ENCODE measurements around the gene RAC3.

Gene RAC3

GRCh38 chr17:82013772-82014321 lies 17.6 kb upstream of the RAC3 start:
- no peak for DNase-seq

DNA sequence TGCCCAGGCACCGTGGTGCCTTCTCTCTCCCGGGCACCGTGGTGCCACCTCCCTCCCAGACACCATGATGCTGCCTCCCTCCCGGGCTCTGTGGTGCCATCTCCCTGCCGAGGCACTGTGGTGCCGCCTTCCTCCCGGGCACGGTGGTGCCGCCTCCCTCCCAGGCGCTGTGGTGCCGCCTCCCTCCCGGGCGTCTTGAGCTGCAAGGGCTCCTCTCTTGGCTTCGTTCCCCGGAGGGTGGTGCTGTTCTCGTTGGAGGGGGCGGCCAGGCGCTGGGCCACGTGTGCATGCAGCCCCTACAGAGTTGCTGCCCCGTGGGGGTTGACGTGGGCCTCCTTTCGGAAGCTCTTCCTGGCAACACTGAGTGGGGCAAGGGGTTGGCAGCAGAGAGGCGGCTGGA lies 17.0 kb upstream of the RAC3 start:
- no peak for DNase-seq

GRCh38 chr17:82014971-82015310 lies 16.5 kb upstream of the RAC3 start:
- DNase-seq = no peak

GRCh38 chr17:82015311-82015971 lies 16.0 kb upstream of the RAC3 start:
- no peak for DNase-seq

DNA sequence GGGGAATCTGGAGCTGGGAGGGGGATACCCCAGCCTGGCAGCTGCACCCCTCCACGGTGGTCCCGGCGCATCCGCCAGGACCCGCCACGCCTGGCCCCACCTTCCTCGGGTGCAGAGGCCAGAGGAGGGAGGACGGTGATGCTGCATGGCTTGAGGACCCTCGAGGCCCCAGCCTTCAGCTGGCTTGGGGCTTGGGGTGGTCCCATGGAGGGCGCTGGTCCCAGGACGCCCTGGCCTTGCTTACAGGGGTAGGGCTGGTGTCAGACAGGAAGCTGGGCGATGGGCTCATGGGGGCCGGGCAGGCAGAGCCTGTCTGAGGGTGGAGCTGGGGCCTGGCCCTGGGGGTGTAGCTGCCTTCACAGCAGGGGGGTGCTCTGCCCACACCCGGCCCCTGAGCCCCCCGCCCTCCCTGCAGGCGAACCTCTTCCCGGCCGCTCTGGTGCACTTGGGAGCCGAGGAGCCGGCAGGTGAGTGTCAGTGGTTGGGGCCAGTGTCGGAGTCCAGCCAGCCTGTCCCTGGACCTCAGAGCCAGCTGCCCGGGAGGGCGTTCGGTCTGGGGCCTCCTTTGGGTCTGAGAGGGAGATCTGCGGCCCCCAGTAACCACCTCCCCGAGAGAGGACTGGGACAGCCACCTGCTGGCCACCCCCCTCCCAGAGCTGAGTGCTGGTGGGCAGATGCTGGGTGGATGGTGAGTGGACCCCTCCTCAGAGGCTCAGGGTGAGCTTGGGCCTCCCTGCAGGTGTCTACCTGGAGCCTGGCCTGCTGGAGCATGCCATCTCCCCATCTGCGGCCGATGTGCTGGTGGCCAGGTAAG lies 15.2 kb upstream of the RAC3 start:
- no peak for DNase-seq

DNA sequence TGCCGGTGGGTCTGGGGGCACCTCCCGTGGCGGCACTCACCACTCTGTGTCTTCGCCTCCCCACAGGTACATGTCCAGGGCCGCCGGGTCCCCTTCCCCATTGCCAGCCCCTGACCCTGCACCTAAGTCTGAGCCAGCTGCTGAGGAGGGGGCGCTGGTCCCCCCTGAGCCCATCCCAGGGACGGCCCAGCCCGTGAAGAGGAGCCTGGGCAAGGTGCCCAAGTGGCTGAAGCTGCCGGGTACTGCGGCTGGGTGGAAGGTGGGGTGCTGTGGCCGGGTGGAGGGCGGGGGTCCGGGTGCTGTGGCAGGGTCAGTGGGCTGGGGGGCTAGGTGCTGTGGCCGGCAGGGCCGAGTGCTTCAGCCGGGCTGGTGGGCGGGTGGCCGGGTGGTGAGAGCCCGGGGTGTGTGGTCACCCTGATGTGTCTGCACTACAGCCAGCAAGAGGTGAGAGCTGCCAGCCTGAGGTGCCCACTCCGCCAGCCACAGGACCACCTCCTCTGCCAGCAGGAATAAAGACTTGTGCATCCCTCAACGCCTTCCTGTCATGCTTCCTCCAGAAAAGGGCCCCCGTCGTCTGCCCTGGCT lies 14.5 kb upstream of the RAC3 start:
- no peak for DNase-seq

DNA sequence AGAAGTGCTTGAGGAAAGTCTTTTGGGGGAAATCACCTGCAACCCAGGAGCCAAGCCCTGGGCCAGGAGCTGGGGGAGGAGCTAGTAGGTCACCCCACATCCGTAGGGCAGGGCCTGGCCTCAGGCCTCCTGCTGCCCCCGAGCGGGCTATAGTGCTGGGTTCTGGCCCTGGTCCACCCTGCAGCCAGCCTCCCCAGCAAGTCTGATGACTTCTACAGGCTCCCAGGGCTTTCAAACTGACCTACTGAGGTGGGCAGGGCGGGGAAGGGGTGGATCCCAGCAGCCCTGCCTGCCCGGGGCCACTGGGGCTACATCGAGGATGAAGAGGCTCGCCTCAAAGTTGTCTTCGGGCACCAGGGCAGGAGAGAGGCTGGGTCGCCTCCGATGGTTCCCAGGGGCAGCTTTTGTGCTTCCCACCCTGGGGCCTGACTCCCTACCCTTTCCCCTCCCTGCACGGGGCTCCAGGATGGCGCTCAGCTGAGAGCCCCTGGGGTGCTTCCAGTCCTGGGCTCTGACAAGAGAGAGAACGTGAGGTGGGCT lies 13.8 kb upstream of the RAC3 start:
- no peak for DNase-seq

GRCh38 chr17:82018152-82018988 lies 13.1 kb upstream of the RAC3 start:
- DNase-seq = peak; percentile 81

DNA sequence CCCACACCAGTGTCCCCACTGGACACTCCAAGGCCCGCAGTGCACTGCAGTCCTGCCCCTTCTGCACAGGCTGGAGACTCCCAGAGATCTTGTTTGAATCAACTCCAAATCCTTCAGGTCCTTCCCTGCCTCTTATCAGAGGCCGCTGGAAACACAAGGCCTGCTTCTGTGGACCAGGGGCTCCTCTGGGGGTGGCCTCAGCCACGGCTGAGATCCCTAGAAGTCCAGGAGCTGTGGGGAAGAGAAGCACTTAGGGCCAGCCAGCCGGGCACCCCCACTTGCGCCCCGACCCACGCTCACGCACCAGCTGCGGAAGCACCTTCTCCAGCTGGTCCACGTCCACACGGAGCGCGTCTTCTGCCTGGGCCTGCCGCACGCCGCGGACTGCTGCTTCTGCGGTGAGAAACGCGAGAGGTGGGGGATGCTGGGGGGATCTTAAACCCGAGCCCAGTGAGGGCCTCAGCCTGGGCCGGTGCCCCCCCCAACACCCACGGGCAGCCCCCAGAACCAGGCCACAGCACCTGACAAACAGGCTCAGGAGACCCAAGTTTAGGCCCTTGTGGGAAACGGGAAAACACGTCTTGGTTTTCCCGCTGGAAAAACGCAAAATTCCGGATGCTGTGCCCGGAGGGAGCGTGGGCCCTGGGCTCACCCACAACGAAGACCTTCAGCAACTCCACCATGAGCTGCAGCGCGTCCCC lies 12.3 kb upstream of the RAC3 start:
- DNase-seq = no peak

- peak; percentile 87 for DNase-seq
Observed at GRCh38 chr17:82019690-82020571, 11.5 kb upstream of the RAC3 start.

GRCh38 chr17:82020572-82021106 lies 10.8 kb upstream of the RAC3 start:
- DNase-seq = no peak

- peak; percentile 94 for DNase-seq
Observed at GRCh38 chr17:82021107-82021899, 10.2 kb upstream of the RAC3 start.

DNA sequence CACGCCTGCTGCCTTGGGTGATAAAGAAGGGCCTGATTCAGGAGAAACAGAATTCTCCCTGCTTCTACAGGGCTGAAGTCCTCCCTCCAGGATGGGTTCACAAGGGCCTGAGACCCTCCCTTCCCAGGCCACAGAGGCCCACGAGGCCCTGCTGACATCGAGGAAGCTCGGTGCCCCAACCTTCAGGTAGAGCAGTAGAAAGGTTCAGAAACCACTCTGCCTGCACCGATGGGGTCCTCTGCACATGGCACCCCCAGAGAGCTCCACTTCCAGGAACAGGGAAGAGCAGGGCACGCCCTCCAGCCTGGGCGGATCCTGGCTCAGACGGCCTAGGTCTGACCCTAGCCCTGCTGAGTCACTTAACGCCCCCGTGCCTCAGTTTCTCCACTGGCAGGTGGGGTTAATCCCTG lies 9.6 kb upstream of the RAC3 start:
- peak; percentile 74 for DNase-seq

GRCh38 chr17:82022310-82022980 lies 9.0 kb upstream of the RAC3 start, which contains the start of gene CENPX:
TSS of gene CENPX (minus strand) at chr17:82022878. CDS start at chr17:82022861, 17 bp downstream.
- peak; percentile 74 for DNase-seq

GRCh38 chr17:82022981-82023446 lies 8.5 kb upstream of the RAC3 start, which contains the start of gene LRRC45:
TSS of gene LRRC45 (plus strand) at chr17:82023305. CDS start at chr17:82023644, 339 bp downstream.
- DNase-seq = peak; percentile 100

- DNase-seq = peak; percentile 76
Observed at GRCh38 chr17:82023447-82024241, 7.8 kb upstream of the RAC3 start.

DNA sequence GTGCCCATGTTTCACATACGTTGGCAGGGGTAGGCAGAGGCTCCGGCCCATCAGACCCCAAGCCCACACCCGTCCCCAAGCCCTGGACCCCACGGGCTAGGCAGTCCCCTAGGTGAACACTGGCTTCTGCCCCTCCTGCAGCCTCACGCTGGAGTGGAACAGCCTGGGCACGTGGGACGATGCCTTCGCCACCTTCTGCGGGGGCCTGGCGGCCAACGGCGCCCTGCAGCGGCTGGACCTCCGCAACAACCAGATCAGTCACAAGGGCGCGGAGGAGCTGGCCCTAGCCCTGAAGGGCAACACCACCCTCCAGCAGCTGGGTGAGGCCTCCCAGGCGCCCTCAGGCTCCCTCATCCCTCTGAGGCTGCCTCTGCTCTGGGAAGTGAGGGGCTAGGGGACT lies 6.6 kb upstream of the RAC3 start:
- no peak for DNase-seq

Data from DMS53 (cell line).